HEK293 (cell line): ENCODE measurements around the gene RNF13.
A peak's percentile ranks its signal among the peaks of the same experiment; 100 is the strongest.
"Not testable (repeated sequence)": the region's sequence is repeated elsewhere in the genome, so short reads cannot be mapped to it uniquely, and the experiment has no call there.

ENCODE experiments used
- CTCF ChIA-PET: fragments of 350-600 bp; formaldehyde crosslinking; extraction: SDS; loops from one replicate; lab custom pipeline; 2021; ENCODE audit warnings: antibody characterized with exemption; lab: Yijun Ruan, JAX
- POLR2A ChIA-PET: fragments of 300-600 bp; formaldehyde crosslinking; extraction: SDS; loops from one replicate; lab custom pipeline; 2020; ENCODE audit warnings: antibody characterized with exemption, inconsistent platforms; lab: Yijun Ruan, JAX
- H3K27ac ChIP-seq: fragments of 200-500 bp; sonication (Bioruptor generic); 2 replicates; pipeline ENCODE4 v1.5.1; 2014; ENCODE audit warnings: low read depth, low read length, control low read depth, inconsistent platforms; ENCODE audit errors: extremely low read depth
- H3K36me3 ChIP-seq, 2 experiments: fragments of 200-500 bp in 1 of 2; sonication (Bioruptor generic) in 1 of 2; 1 replicate in 1 of 2; 2 replicates in 1 of 2; pipeline ENCODE4 v1.5.1; 2014 to 2017; ENCODE audit warnings: inconsistent platforms in 2 of 2, low read length in 2 of 2; ENCODE audit not compliant: control insufficient read depth in 2 of 2, insufficient read depth in 1 of 2
- H3K4me1 ChIP-seq: fragments of 200-500 bp; sonication (Bioruptor generic); 2 replicates; pipeline ENCODE4 v1.5.1; 2014; ENCODE audit warnings: mild to moderate bottlenecking, low read length, inconsistent platforms; ENCODE audit not compliant: control insufficient read depth, insufficient read depth
- H3K4me3 ChIP-seq: 2 replicates; pipeline ENCODE4 v1.5.1; 2011; ENCODE audit warnings: low read depth, mild to moderate bottlenecking, control low read depth, low read length, moderate library complexity
- H3K9me3 ChIP-seq: fragments of 200-500 bp; sonication (Bioruptor generic); 2 replicates; pipeline ENCODE4 v1.5.1; 2014; ENCODE audit warnings: low read depth, low read length, inconsistent platforms; ENCODE audit not compliant: control insufficient read depth, insufficient read depth
- KLF16 ChIP-seq: fragments of 450-650 bp; formaldehyde crosslinking; IDR thresholded peaks from 2 replicates; pipeline ENCODE4 v1.5.1; 2017; ENCODE audit warnings: missing biosample characterization, missing genetic modification characterization
- RBAK ChIP-seq: fragments of 450-650 bp; formaldehyde crosslinking; IDR thresholded peaks from 2 replicates; pipeline ENCODE4 v1.5.1; 2016; ENCODE audit warnings: missing biosample characterization, missing genetic modification characterization
- TSHZ1 ChIP-seq: fragments of 450-650 bp; formaldehyde crosslinking; IDR thresholded peaks from 2 replicates; pipeline ENCODE4 v1.5.1; 2016; ENCODE audit warnings: missing biosample characterization, missing genetic modification characterization, borderline replicate concordance
- ZFP41 ChIP-seq: fragments of 450-650 bp; formaldehyde crosslinking; IDR thresholded peaks from 2 replicates; pipeline ENCODE4 v1.5.1; 2016; ENCODE audit warnings: missing biosample characterization, missing genetic modification characterization, borderline replicate concordance
- ZNF10 ChIP-seq: fragments of 450-650 bp; formaldehyde crosslinking; IDR thresholded peaks from 2 replicates; pipeline ENCODE4 v1.5.1; 2017; ENCODE audit warnings: missing biosample characterization, missing genetic modification characterization
- ZNF146 ChIP-seq: fragments of 450-650 bp; formaldehyde crosslinking; IDR thresholded peaks from 2 replicates; pipeline ENCODE4 v1.5.1; 2016; ENCODE audit warnings: missing biosample characterization, missing genetic modification characterization
- ZNF174 ChIP-seq: fragments of 450-650 bp; formaldehyde crosslinking; IDR thresholded peaks from 2 replicates; pipeline ENCODE4 v1.5.0; 2017; ENCODE audit warnings: missing biosample characterization, mild to moderate bottlenecking, missing genetic modification characterization
- ZNF202 ChIP-seq: fragments of 450-650 bp; formaldehyde crosslinking; IDR thresholded peaks from 2 replicates; pipeline ENCODE4 v1.5.1; 2016; ENCODE audit warnings: missing biosample characterization, missing genetic modification characterization, borderline replicate concordance
- ZNF211 ChIP-seq: fragments of 450-650 bp; formaldehyde crosslinking; IDR thresholded peaks from 2 replicates; pipeline ENCODE4 v1.5.1; 2016; ENCODE audit warnings: low read depth, missing biosample characterization, missing genetic modification characterization
- ZNF221 ChIP-seq: fragments of 450-650 bp; formaldehyde crosslinking; IDR thresholded peaks from 2 replicates; pipeline ENCODE4 v1.5.1; 2017; ENCODE audit warnings: missing biosample characterization, missing genetic modification characterization, borderline replicate concordance
- ZNF248 ChIP-seq: fragments of 450-650 bp; formaldehyde crosslinking; IDR thresholded peaks from 2 replicates; pipeline ENCODE4 v1.5.1; 2017; ENCODE audit warnings: missing biosample characterization, missing genetic modification characterization
- ZNF391 ChIP-seq: fragments of 450-650 bp; formaldehyde crosslinking; IDR thresholded peaks from 2 replicates; pipeline ENCODE4 v1.5.1; 2016; ENCODE audit warnings: low read depth, missing biosample characterization, missing genetic modification characterization, borderline replicate concordance
- ZNF394 ChIP-seq: fragments of 450-650 bp; formaldehyde crosslinking; IDR thresholded peaks from 2 replicates; pipeline ENCODE4 v1.5.1; 2016; ENCODE audit warnings: missing biosample characterization, missing genetic modification characterization, mild to moderate bottlenecking, moderate library complexity, borderline replicate concordance
- ZNF473 ChIP-seq: fragments of 450-650 bp; formaldehyde crosslinking; IDR thresholded peaks from 2 replicates; pipeline ENCODE4 v1.5.1; 2017; ENCODE audit warnings: missing biosample characterization, missing genetic modification characterization
- ZNF48 ChIP-seq: fragments of 450-650 bp; formaldehyde crosslinking; IDR thresholded peaks from 2 replicates; pipeline ENCODE4 v1.5.1; 2016; ENCODE audit warnings: missing biosample characterization, missing genetic modification characterization
- ZNF548 ChIP-seq: fragments of 450-650 bp; formaldehyde crosslinking; IDR thresholded peaks from 2 replicates; pipeline ENCODE4 v1.5.1; 2016; ENCODE audit warnings: missing biosample characterization, missing genetic modification characterization
- ZNF623 ChIP-seq: fragments of 450-650 bp; formaldehyde crosslinking; IDR thresholded peaks from 2 replicates; pipeline ENCODE4 v1.5.1; 2016; ENCODE audit warnings: missing biosample characterization, missing genetic modification characterization
- ZNF624 ChIP-seq: fragments of 450-650 bp; formaldehyde crosslinking; IDR thresholded peaks from 2 replicates; pipeline ENCODE4 v1.5.1; 2017; ENCODE audit warnings: missing biosample characterization, missing genetic modification characterization
- ZNF830 ChIP-seq: fragments of 450-650 bp; IDR thresholded peaks from 2 replicates; pipeline ENCODE4 v1.5.0; 2018; ENCODE audit warnings: missing biosample characterization, missing genetic modification characterization, low read depth, mild to moderate bottlenecking, moderate library complexity
- TF ChIP-seq, protein P1 (sequence below): fragments of 450-650 bp; formaldehyde crosslinking; IDR thresholded peaks from 2 replicates; pipeline ENCODE4 v1.5.1; 2016; ENCODE audit warnings: missing biosample characterization, missing genetic modification characterization
- TF ChIP-seq, protein P2 (sequence below): fragments of 450-650 bp; formaldehyde crosslinking; IDR thresholded peaks from 2 replicates; pipeline ENCODE4 v1.5.1; 2017; ENCODE audit warnings: missing biosample characterization, mild to moderate bottlenecking, missing genetic modification characterization, moderate library complexity
- TF ChIP-seq, protein P3 (sequence below): fragments of 450-650 bp; formaldehyde crosslinking; optimal IDR thresholded peaks from 2 replicates; pipeline ENCODE3; 2016; ENCODE audit warnings: missing biosample characterization, mild to moderate bottlenecking, missing genetic modification characterization

The RNF13 gene

GRCh38 chr3:149942409-149942808, 129.4 kb downstream of the RNF13 start:
- Histone ChIP-seq H3K9me3 (no peaks in the 10 kb centered on the region), H3K36me3 (no peaks in the 10 kb centered on the region), H3K4me3 (no peak overlapping the region), H3K27ac (no peak overlapping the region), H3K4me1 (no peaks in the 10 kb centered on the region)
- CTCF ChIA-PET: no interaction called here
- TF ChIP-seq ZNF211 (tag by site-specific recombination): no peak
- TF ChIP-seq, protein P1, sequence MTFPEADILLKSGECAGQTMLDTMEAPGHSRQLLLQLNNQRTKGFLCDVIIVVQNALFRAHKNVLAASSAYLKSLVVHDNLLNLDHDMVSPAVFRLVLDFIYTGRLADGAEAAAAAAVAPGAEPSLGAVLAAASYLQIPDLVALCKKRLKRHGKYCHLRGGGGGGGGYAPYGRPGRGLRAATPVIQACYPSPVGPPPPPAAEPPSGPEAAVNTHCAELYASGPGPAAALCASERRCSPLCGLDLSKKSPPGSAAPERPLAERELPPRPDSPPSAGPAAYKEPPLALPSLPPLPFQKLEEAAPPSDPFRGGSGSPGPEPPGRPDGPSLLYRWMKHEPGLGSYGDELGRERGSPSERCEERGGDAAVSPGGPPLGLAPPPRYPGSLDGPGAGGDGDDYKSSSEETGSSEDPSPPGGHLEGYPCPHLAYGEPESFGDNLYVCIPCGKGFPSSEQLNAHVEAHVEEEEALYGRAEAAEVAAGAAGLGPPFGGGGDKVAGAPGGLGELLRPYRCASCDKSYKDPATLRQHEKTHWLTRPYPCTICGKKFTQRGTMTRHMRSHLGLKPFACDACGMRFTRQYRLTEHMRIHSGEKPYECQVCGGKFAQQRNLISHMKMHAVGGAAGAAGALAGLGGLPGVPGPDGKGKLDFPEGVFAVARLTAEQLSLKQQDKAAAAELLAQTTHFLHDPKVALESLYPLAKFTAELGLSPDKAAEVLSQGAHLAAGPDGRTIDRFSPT (tag by site-specific recombination): no peak
- no peak for TF ChIP-seq ZNF10 (tag by site-specific recombination)
- no peak for TF ChIP-seq ZNF548 (tag by site-specific recombination)
- TF ChIP-seq ZNF221: no peak
- no peak for TF ChIP-seq ZNF623 (tag by site-specific recombination)
- TF ChIP-seq ZNF48 (tag by site-specific recombination): no peak
- TF ChIP-seq RBAK: no peak
- TF ChIP-seq ZNF248 (tag by site-specific recombination): no peak
- TF ChIP-seq, protein P2, sequence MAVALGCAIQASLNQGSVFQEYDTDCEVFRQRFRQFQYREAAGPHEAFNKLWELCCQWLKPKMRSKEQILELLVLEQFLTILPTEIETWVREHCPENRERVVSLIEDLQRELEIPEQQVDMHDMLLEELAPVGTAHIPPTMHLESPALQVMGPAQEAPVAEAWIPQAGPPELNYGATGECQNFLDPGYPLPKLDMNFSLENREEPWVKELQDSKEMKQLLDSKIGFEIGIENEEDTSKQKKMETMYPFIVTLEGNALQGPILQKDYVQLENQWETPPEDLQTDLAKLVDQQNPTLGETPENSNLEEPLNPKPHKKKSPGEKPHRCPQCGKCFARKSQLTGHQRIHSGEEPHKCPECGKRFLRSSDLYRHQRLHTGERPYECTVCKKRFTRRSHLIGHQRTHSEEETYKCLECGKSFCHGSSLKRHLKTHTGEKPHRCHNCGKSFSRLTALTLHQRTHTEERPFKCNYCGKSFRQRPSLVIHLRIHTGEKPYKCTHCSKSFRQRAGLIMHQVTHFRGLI (tag by site-specific recombination): no peak
- POLR2A ChIA-PET: no interaction called here

DNA sequence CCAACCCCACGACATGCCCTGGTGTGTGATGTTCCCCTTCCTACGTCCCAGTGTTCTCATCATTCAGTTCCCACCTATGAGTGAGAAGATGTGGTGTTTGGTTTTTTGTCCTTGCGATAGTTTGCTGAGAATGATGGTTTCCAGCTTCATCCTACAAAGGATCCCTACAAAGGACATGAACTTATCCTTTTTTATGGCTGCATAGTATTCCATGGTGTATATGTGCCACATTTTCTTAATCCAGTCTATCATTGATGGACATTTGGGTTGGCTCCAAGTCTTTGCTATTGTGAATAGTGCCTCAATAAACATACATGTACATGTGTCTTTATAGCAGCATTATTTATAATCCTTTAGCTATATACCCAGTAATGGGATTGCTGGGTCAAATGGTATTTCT, 131.0 kb downstream of the RNF13 start:
- peak; percentile 82 for TF ChIP-seq ZNF146
- H3K9me3 ChIP-seq, H3K27ac ChIP-seq, H3K4me1 ChIP-seq, H3K4me3 ChIP-seq, H3K36me3 ChIP-seq, CTCF ChIA-PET, POLR2A ChIA-PET: not testable (repeated sequence)

GRCh38 chr3:149947231-149947630, 134.2 kb downstream of the RNF13 start:
- no peak for TF ChIP-seq ZNF830 (tag by site-specific recombination)
- no peak for TF ChIP-seq ZNF473 (tag by site-specific recombination)
- ChIA-PET CTCF (no interaction called here), POLR2A (no interaction called here)
- no peaks in the 10 kb centered on the region for H3K4me1 ChIP-seq
- H3K36me3 ChIP-seq: peaks cover 0 to 16% of the 10 kb centered on the region in 2 experiments; a peak in 2 of 3 replicates
- no peak overlapping the region for H3K27ac ChIP-seq
- no peaks in the 10 kb centered on the region for H3K9me3 ChIP-seq
- H3K4me3 ChIP-seq: no peak overlapping the region

GRCh38 chr3:149949181-149949580, 136.2 kb downstream of the RNF13 start:
- POLR2A ChIA-PET: no interaction called here
- Histone ChIP-seq H3K9me3 (no peaks in the 10 kb centered on the region), H3K4me3 (no peak overlapping the region), H3K4me1 (no peaks in the 10 kb centered on the region), H3K27ac (no peak overlapping the region), H3K36me3 (peaks cover 0 to 19% of the 10 kb centered on the region in 2 experiments; a peak in 2 of 3 replicates)
- CTCF ChIA-PET: no interaction called here
- TF ChIP-seq ZNF394 (tag by site-specific recombination) (no peak), ZNF174 (tag by site-specific recombination) (no peak), ZNF624 (no peak), TSHZ1 (tag by site-specific recombination) (no peak), ZFP41 (tag by site-specific recombination) (no peak), KLF16 (tag by site-specific recombination) (no peak), ZNF202 (tag by site-specific recombination) (no peak), ZNF391 (tag by site-specific recombination) (no peak)
- TF ChIP-seq, protein P3, sequence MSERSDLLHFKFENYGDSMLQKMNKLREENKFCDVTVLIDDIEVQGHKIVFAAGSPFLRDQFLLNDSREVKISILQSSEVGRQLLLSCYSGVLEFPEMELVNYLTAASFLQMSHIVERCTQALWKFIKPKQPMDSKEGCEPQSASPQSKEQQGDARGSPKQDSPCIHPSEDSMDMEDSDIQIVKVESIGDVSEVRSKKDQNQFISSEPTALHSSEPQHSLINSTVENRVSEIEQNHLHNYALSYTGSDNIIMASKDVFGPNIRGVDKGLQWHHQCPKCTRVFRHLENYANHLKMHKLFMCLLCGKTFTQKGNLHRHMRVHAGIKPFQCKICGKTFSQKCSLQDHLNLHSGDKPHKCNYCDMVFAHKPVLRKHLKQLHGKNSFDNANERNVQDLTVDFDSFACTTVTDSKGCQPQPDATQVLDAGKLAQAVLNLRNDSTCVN: no peak
